HG03432 (cell line): Measurements from ENCODE around the gene SLC6A3.
"Not testable (repeated sequence)": the region's sequence is repeated elsewhere in the genome, so short reads cannot be mapped to it uniquely, and the experiment has no call there.

Source experiments
- ATAC-seq: cut with Tn5 transposase; IDR thresholded peaks from one replicate; pipeline ENCODE4 v1.9.1; 2021; ENCODE audit warnings: mild to moderate bottlenecking, moderate library complexity; ENCODE audit not compliant: unreplicated experiment

Gene SLC6A3

DNA sequence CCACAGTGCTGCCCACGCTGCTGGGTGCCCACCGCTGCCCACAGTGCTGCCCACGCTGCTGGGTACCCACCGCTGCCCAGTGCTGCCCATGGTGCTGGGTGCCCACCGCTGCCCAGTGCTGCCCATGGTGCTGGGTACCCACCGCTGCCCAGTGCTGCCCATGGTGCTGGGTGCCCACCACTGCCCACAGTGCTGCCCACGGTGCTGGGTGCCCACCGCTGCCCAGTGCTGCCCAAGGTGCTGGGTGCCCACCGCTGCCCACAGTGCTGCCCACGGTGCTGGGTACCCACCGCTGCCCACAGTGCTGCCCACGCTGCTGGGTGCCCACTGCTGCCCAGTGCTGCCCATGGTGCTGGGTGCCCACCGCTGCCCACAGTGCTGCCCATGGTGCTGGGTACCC is 22.7 kb downstream of the SLC6A3 start:
- not testable (repeated sequence) for ATAC-seq

DNA sequence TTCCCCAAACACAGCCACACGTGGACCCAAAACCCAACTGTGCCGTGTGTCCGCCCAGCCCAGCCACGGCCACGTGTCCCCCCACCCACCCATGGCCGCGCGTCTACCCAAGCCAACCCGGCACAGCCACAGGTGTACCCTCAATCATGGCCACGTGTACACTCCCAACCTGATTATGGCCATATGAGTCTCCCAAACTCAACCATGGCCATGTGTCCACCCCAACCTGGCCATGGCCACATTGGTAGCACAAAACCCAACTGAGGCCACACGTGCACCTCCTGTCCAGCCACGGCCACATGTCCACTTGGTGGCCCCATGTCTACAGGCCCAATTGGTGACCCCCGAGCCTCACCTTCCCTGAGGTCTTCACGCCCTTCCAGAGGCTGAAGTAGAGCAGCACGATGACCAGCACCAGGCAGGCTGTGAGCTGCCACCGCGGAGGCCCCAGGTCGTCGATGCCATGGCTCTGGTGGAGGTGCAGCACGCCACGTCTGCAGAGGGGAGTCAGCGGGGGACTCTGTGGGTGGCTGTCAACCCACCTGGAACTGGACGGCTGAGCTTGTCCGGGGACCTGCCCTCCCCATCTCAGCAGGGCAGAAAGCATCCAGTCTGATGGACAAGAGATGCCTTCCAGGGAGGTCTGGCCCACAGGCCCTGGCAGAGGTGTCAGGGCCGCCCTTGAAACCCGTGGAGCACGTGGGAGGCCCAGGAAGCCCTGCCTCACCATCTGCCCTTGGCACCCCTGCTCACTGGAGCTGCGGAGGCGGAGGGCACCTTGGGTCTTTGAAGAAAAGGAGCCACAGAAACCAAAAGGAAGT is 23.5 kb downstream of the SLC6A3 start:
- no peak for ATAC-seq

DNA sequence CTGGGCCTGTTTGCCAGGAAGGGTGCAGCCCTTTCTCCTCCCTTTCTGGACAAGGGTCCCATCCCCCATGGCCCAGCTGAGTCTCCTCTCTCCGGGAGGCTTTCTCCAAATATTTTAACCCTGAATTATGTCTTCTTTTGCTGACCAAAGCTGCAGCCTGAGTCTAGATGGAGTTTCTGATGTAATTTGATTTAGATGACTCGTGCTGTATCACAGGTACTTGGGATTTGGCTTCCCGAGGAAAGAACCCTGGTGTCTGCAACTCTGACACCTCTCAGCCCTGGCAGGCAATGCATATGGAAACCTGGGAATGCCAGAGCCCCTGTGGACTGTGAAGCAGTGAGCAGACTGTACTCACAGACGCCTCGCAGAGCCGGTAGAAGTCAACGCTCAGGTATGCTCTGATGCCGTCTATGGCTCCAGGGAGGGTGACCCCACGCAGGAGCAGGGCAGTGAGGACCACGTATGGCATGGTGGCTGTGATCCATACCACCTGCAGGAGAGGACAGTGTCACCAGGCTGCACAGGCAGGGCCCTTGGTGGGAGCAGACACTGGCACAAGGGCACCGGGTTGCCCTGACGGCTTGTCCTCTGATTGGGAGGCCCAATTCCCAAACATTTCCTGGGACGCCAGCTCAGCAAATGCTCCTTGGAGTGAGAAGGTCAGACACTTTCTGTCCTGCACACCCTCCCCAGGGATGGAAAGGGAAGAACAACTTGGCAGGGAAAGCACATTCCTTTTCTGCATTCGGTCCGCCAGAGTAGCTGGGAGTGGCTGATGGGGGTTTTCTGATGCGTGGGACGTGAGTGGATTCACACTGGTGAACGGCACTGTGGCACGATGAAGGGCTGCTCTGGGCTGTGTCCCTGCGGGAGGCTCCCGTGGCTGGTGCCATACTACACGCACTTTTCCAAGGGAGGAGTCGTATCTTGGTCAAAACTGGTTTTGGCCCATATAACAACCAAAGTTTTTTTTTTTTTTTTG is 24.7 kb downstream of the SLC6A3 start:
- ATAC-seq, result no peak

DNA sequence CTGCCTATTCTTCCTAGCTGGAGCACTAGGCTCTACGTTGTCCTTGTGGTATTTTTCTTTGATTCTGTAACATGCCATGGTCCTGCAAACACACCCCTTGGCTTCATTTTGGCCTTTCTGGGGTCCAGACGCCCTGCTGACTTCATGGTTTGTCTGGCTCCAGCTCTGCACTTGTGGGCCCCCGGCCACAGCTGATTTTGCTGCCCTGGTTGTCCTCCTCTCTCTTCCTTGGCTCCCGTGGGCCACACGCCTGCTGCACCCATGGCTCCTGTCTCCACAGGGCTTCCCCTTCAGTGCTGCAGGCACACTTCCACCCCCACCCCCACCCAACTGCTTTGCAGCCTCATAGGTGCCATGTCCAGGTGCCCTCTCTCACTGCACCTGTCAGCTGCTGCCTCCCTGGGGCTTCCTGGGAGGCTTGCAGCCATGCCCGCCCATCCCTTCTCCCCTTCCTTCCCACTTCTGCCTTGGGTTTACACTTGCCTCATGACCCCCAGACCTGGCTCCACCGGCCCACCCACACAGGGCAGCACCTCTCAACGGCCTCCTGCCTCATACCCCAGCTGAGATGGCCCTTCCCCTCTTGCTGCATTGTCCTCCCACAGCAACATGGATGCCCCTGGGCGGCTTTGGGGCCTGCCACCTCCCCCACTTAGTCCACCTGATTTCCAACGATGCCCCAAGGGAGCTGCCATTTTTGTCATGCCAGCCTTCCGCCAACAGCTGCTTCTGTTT is 25.6 kb downstream of the SLC6A3 start:
- no peak for ATAC-seq

GRCh38 chr5:1418921-1419280 is 26.3 kb downstream of the SLC6A3 start:
- ATAC-seq, result no peak

- ATAC-seq, result no peak
These were observed 26.9 kb downstream of the SLC6A3 start for GRCh38 chr5:1418238-1418920.

DNA sequence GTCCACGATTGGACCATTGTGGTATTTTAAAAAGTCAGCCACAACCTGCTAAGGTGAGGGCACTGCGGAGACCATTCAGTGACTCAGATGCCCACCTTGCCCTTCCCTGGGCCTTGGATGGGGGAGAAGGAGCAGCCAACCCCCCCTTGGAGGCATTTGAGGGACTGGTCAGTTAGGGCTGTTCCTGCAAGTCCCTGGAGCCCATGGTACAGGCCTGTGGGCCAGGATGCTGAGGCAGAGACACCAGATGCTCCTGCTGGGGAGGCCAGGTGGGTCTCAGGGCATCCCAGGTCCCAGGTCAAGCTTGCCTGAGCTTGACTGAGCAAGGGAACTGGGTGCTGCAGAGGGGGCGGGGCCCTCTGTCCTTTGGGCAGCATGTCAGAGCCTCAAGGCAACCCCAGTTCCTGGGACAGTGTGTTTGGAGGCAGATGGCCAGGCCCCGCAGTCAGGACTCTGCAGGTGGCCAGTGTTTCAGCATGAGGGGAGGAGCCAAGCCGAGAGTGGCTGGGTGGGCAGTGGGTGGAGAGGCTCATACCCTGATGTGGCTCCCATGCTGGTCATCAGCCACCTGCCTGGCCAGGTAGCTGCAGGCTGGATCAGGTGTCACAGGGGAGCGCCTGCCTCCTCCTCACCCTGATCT is 27.5 kb downstream of the SLC6A3 start:
- ATAC-seq, result no peak

DNA sequence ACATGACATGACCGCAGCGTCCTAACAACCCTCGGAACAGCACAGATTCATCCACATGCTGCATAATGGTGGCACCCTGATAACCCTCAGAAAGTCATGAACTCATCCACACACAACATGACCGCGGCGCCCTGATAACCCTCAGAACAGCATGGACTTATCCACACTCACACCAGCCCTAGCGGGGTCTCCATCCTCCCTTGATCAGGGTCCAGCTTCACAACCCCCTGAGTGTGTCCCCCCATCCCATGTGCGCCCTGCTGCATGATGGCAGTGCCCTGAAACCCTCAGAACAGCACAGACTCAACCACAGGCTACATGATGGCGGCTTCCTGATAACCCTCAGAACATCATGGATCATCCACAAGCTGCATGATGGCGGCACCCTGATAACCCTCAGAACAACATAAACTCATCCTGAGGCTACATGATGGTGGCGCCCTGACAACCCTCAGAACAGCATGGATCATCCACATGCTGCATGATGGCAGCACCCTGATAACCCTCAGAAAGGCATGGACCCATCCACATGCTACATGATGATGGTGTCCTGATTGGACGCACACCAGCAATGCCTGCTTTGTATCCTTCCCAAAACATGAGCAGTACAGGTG is 28.3 kb downstream of the SLC6A3 start:
- ATAC-seq, result no peak

- ATAC-seq, result no peak
These were observed 29.4 kb downstream of the SLC6A3 start for GRCh38 chr5:1415626-1416360.

DNA sequence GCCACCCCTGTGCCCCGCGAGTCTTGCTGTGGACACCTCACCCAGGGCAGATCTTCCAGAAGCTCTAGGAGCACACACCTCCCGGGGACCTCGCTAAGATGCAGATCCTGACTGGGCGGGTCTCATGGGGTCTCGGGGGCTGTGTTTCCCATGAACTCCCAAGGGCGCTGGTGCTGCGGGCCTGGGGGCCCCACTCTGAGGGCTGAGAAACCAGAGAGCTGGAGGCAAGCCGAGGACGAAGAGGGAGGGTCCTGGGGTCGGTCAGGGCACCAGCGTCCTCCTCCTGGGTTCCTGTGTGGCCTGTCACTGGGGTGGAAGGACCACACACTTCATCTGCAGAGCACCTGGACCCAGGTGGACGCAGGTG is 30.2 kb downstream of the SLC6A3 start:
- no peak for ATAC-seq

GRCh38 chr5:1414311-1415058 is 30.8 kb downstream of the SLC6A3 start:
- no peak for ATAC-seq

DNA sequence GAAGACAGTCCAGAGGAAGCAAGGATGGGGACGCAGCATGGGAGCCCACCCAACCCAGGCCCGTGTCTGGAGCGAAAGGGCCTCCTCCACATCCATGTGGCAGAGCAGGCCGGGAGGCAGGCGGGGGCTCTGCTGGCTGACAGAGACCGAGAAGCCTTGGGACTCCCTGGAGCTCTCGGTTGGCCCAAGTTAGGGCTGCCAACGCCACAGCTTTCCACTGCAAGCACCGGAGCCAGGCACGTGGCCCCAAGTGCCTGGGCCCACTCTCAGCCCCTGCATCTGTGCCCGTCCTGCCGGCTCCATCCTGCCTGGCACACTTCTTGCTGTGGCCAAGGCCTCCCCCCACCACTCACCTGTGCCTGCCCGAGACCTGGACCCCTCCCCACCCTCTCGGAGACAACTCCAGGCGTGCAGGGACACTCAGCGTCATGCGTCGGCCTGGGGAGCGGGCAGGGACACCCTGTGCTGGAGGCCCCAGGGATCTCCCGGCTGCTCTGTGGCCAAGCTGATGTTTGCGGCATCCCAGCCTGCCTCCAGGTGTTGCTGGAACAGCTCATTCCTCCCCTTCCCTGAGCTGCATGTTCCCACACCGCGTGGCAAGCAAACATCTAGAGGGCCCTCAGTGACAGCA is 31.5 kb downstream of the SLC6A3 start:
- ATAC-seq, result no peak

DNA sequence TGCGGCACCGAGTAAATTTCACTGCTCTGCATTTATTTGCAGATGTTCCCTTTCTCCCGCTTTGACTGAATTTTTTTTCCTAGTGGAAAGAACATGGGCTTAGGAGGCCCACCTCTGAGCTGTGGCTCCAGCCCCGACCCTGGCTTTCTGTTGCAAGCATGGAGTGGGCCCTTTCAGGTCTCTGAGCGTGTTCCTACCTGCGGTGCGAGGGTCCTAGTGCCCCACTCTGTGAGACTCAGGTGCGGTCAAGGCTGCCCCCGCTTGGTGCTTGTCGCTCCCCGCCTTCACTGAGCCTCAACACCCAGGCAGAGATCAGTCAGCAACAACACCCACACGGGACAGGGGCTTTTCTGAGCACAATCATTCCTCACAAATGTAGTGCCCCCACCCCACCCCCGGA is 32.0 kb downstream of the SLC6A3 start:
- no peak for ATAC-seq

DNA sequence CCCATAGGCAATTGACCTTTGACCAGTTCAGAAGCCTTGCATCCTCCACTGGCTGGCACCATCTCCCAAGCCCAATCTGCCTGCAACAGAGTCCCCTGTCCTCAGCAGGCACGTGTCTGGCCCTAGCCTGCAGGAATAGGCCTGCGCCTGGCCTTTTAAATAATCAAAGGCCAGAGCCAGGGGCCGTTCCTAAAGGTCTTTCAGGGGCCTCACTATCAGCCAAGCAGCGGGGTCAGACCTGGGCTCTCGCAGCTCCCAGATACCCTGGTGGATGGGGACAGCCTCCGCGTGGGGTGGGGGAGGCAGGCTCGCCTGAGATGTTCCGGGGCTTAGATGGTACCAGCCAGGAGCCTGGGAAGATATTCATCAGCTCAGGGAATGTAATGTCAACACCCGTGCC is 32.6 kb downstream of the SLC6A3 start:
- ATAC-seq, result no peak

DNA sequence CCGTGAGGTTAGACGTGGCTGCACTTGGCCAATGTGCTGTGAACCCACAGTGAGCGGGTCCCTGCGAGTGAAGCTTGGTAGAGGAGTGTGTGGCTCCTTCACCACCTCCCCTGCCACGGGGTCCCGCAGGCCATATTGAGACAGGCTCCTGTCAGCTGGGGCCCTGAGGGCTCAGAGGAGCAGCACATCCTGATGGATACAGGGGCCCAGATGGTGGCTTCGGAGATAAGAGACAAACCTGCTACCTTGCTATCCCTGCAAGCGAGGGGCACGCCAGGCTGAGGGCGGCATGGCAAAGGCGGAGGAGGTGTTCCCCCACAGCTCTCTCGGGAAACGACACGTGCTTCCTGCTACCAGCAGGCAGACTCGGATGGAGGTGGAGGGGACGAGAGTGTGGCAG is 33.1 kb downstream of the SLC6A3 start:
- ATAC-seq, result no peak

DNA sequence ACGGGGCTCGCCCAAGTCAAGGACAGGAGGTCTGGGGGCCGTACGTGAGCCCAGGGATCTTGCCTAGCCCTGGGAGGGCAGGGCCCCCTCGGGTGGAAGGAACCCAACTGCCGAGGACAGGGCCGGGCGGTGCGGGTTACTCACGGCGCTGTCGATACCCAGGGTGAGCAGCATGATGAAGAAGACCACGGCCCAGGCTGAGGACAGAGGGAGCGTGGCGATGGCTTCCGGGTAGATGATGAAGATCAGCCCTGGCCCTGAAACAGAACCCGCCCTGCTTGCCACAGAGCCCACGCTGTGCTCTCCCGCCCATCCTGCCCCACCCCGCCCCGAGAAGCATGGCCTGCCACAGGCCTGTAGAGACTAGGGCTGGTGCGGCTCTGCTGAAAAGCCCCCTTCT is 34.1 kb downstream of the SLC6A3 start:
- ATAC-seq, result no peak

DNA sequence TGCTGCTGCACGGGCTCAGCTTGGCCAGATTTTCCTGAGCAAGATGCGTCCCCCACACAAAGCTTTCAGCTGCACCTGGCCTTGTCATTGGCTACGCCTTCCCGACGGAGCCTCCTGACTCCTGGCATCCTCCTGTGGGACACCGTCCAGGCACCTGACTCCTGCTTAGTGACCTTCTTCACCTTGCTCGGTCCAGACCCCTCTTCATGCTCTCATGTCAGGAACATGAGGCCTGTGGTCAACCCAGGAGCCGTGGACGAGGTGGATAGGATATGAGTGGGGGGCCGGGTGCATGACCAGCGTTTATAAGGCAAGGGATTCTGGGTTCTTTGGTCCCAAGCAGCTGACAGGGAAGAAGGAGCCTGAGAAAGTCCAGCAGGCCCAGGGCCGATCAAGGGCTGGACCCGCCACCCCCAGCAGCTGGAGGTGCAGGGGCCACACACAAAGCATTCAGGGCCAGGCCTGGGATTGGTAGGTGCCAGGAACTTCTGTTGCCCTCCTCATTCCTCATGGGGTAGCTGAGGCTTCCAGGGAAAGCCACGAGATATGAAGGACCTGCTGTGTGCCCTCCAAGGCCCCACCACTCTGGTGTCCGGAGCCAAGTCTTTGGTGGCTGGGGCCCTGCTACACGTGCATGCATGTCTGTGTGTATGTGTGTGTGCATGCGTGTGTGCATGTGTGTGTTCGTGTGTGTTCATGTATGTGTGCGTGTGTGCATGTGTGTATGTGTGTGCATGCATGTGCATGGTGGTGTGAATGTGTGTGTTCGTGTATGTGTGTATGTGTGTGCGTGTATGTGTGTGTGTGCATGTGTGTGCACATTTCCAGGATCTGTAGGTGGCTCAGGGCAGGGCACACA is 34.9 kb downstream of the SLC6A3 start:
- no peak for ATAC-seq
